Measurements from ENCODE around the gene ACSM2A. TPM values are rescaled to one million over a fixed set of nuclear protein-coding genes. Genes with fewer than 3 reads are reported as not detected.
A peak's percentile ranks its signal among the peaks of the same experiment; 100 is the strongest.
"Not testable (repeated sequence)": the region's sequence is repeated elsewhere in the genome, so short reads cannot be mapped to it uniquely, and the experiment has no call there.

ACSM2A gene
- polyA plus RNA-seq, 2 of the 4 experiments (the other 2 are of a cell fraction): not detected

DNA sequence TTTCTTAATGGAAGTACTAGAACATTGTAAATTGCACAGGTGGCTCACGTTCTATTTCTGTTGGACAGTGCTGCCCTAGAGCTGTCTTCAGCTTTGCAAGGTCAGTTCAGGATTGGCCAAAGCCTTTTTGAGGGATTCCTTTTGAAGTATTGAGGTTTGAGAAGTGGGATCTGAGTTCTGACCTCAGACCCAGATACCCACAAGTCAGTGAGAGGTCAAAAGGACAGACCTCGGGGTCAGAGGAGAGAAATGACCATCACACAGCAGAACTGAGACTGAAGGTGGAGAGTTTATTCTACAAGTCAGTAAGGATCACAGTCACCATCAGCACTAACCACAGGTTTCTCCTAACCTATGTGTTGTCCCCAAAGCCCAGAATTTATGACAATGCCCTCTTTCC is 40.3 kb upstream of the ACSM2A start:
- H3K4me3 ChIP-seq: no peak overlapping the region
- H3K27ac ChIP-seq: no peak overlapping the region
- no peaks in the 10 kb centered on the region for H3K4me1 ChIP-seq
- no peak for FAIRE-seq
- no peak overlapping the region for H3K4me2 ChIP-seq
- WGBS (ENCODE audit: missing lambda C conversion rate): 26% methylated on average over 2 of the region's 2 CpGs
- ChIA-PET CTCF (no interaction called here), POLR2A (no interaction called here)
- TF ChIP-seq, protein P1, sequence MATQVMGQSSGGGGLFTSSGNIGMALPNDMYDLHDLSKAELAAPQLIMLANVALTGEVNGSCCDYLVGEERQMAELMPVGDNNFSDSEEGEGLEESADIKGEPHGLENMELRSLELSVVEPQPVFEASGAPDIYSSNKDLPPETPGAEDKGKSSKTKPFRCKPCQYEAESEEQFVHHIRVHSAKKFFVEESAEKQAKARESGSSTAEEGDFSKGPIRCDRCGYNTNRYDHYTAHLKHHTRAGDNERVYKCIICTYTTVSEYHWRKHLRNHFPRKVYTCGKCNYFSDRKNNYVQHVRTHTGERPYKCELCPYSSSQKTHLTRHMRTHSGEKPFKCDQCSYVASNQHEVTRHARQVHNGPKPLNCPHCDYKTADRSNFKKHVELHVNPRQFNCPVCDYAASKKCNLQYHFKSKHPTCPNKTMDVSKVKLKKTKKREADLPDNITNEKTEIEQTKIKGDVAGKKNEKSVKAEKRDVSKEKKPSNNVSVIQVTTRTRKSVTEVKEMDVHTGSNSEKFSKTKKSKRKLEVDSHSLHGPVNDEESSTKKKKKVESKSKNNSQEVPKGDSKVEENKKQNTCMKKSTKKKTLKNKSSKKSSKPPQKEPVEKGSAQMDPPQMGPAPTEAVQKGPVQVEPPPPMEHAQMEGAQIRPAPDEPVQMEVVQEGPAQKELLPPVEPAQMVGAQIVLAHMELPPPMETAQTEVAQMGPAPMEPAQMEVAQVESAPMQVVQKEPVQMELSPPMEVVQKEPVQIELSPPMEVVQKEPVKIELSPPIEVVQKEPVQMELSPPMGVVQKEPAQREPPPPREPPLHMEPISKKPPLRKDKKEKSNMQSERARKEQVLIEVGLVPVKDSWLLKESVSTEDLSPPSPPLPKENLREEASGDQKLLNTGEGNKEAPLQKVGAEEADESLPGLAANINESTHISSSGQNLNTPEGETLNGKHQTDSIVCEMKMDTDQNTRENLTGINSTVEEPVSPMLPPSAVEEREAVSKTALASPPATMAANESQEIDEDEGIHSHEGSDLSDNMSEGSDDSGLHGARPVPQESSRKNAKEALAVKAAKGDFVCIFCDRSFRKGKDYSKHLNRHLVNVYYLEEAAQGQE (IDR thresholded peaks at IDR 0.05): no peak
- no peak for TF ChIP-seq KDM1A (IDR thresholded peaks at IDR 0.05; ENCODE audit: low read depth)
- TF ChIP-seq, protein P2, sequence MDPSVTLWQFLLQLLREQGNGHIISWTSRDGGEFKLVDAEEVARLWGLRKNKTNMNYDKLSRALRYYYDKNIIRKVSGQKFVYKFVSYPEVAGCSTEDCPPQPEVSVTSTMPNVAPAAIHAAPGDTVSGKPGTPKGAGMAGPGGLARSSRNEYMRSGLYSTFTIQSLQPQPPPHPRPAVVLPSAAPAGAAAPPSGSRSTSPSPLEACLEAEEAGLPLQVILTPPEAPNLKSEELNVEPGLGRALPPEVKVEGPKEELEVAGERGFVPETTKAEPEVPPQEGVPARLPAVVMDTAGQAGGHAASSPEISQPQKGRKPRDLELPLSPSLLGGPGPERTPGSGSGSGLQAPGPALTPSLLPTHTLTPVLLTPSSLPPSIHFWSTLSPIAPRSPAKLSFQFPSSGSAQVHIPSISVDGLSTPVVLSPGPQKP (IDR thresholded peaks at IDR 0.05; ENCODE audit: low read depth, low read length): no peak
- TF ChIP-seq ZC3H11A (IDR thresholded peaks at IDR 0.05): no peak
- TF ChIP-seq TP53 (CRISPR knock-in tag; IDR thresholded peaks at IDR 0.05): no peak
- no peak for TF ChIP-seq HOXA7 (CRISPR knock-in tag; IDR thresholded peaks at IDR 0.05)
- TF ChIP-seq ESRRA (IDR thresholded peaks at IDR 0.05; ENCODE audit: borderline replicate concordance, low read length): no peak
- no peak for TF ChIP-seq KDM5A (IDR thresholded peaks at IDR 0.05)
- no peak for TF ChIP-seq EHMT2 (IDR thresholded peaks at IDR 0.05; ENCODE audit: low read depth)
- no peak for TF ChIP-seq MAZ (IDR thresholded peaks at IDR 0.05; ENCODE audit: borderline replicate concordance, low read depth, low read length)
- TF ChIP-seq CBX2 (IDR thresholded peaks at IDR 0.05; ENCODE audit: borderline replicate concordance, low read depth): no peak
- no peak for TF ChIP-seq POLR2AphosphoS2 (conservative IDR thresholded peaks at IDR 0.05; ENCODE audit: low read length)
- no peaks in the 10 kb centered on the region for H3K9me3 ChIP-seq
- no peak for DNase-seq (ENCODE audit: low read depth in 1 of 2, low spot score in 1 of 2)
- ATAC-seq: no peak

DNA sequence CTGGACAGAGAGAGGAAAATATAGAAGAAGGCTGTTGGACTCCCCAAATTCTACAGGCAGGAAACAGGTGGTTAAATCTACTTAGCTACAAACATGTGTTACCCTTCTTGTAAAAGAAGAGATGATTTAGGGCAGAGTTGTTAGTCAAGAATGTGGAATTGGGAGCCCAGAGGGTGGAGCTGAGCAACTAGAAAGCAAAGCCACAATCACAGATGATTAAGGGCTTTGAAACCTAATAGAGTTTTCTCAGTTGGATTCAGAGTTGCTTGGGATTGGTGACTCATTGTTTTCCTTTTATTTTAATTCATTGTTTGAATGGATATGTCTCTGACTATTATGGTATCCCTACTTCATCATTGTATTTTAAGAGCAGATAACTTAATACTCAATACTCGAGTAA is 35.8 kb upstream of the ACSM2A start:
- no peak overlapping the region for H3K4me2 ChIP-seq
- H3K9me3 ChIP-seq: no peaks in the 10 kb centered on the region
- no peak overlapping the region for H3K27ac ChIP-seq
- TF ChIP-seq, protein P3, sequence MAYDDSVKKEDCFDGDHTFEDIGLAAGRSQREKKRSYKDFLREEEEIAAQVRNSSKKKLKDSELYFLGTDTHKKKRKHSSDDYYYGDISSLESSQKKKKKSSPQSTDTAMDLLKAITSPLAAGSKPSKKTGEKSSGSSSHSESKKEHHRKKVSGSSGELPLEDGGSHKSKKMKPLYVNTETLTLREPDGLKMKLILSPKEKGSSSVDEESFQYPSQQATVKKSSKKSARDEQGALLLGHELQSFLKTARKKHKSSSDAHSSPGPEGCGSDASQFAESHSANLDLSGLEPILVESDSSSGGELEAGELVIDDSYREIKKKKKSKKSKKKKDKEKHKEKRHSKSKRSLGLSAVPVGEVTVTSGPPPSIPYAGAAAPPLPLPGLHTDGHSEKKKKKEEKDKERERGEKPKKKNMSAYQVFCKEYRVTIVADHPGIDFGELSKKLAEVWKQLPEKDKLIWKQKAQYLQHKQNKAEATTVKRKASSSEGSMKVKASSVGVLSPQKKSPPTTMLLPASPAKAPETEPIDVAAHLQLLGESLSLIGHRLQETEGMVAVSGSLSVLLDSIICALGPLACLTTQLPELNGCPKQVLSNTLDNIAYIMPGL (CRISPR knock-in tag; IDR thresholded peaks at IDR 0.05; ENCODE audit: borderline replicate concordance): no peak
- TF ChIP-seq FOSL2 (IDR thresholded peaks at IDR 0.05) (no peak), FOSL2 (CRISPR knock-in tag; IDR thresholded peaks at IDR 0.05) (peak; percentile 37; the same call in 1 of the 2 replicates)
- POLR2A ChIA-PET: no interaction called here
- ATAC-seq (no peak), FAIRE-seq (no peak), DNase-seq (ENCODE audit: low read depth in 1 of 2, low spot score in 1 of 2) (no peak)
- CTCF ChIA-PET: interaction anchor here (0.7 kb wide), 1 partner anchor 508 kb away, joined by 3 read pairs; no protein-coding TSS in a partner anchor
- H3K4me3 ChIP-seq: no peak overlapping the region
- no peaks in the 10 kb centered on the region for H3K4me1 ChIP-seq
- 0% methylated on average over 1 of the region's 1 CpG for WGBS (ENCODE audit: missing lambda C conversion rate)

DNA sequence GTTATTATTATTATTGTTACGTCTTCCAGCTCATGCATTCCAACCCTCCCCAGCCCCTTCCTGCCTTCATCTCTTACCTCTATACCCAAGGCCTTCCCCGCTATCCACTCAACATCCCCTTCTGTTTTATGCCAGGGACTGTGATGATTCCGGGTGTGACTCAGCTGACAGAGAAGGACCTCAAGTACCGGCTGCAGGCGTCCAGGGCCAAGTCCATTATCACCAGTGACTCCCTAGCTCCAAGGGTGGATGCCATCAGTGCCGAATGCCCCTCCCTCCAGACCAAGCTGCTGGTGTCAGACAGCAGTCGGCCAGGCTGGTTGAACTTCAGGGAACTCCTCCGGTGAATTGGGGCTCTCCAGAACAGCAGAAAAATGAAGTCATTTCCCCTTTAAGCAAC is 32.2 kb upstream of the ACSM2A start:
- H3K9me3 ChIP-seq; ATAC-seq; FAIRE-seq; POLR2A ChIA-PET; H3K4me1 ChIP-seq; H3K4me3 ChIP-seq; DNase-seq (ENCODE audit: low read depth in 1 of 2, low spot score in 1 of 2); H3K27ac ChIP-seq; H3K4me2 ChIP-seq: not testable (repeated sequence)
- CTCF ChIA-PET: interaction anchor here (0.5 kb wide), 1 partner anchor 58 kb away, joined by 3 read pairs; no protein-coding TSS in a partner anchor
- 38% methylated on average over 6 of the region's 8 CpGs for WGBS (ENCODE audit: missing lambda C conversion rate)

DNA sequence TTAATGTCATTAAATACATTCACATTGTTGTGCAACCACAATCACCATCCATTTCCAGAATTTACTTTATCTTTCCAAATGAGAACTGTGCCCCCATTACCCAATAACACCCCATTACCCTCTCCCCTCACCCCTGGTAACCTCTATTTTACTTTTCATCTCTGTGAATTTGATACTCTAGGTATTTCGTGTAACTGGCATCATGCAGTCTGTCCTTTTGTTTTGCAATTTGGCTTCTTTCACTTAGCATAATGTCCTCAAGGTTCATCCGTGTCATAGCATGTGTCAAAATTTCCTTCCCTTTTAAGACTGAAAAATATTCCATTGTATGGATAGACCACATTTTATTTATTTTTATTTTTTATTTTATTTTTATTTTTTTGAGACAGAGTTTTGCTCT is 29.6 kb upstream of the ACSM2A start:
- DNase-seq (ENCODE audit: low read depth in 1 of 2, low spot score in 1 of 2); ATAC-seq; H3K4me1 ChIP-seq; H3K9me3 ChIP-seq; POLR2A ChIA-PET; CTCF ChIA-PET; H3K4me2 ChIP-seq; FAIRE-seq; H3K27ac ChIP-seq; H3K4me3 ChIP-seq: not testable (repeated sequence)
- WGBS (ENCODE audit: missing lambda C conversion rate): 33% methylated on average over 2 of the region's 2 CpGs

DNA sequence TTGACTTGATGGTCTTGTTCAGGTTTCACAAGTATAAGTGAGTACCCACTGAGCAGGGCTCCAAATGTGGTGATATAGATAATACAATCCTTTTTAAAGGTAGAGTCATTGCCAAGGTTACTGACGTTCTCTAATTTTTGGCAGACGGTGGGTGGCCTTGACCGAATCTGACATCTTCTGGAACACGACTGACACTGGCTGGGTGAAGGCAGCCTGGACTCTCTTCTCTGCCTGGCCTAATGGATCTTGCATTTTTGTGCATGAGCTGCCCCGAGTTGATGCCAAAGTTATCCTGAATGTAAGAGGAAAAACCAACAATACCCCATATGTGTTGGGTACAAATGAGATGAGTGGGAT is 27.6 kb upstream of the ACSM2A start:
- ATAC-seq; CTCF ChIA-PET; DNase-seq (ENCODE audit: low read depth in 1 of 2, low spot score in 1 of 2); H3K4me2 ChIP-seq; H3K9me3 ChIP-seq; POLR2A ChIA-PET; H3K4me3 ChIP-seq; H3K27ac ChIP-seq; FAIRE-seq; H3K4me1 ChIP-seq: not testable (repeated sequence)
- 24% methylated on average over 5 of the region's 5 CpGs for WGBS (ENCODE audit: missing lambda C conversion rate)
